Type B pancreatic cell (in vitro differentiated cells): ENCODE data around the gene CEP112. TPM values are rescaled to one million over a fixed set of nuclear protein-coding genes. Genes with fewer than 3 reads are reported as not detected.

ENCODE experiments used
- DNase-seq: peaks from one replicate; pipeline ENCODE4 v3.0.0; 2021; ENCODE audit warnings: mixed read lengths; ENCODE audit not compliant: unreplicated experiment; ENCODE audit errors: extremely low spot score
- H3K27ac Mint-ChIP-seq: 2 replicates; pipeline ENCODE4 v1.8.0; 2021; ENCODE audit warnings: mild to moderate bottlenecking, mixed read lengths
- H3K27me3 Mint-ChIP-seq: 2 replicates; pipeline ENCODE4 v1.8.0; 2021; ENCODE audit warnings: mixed read lengths
- H3K36me3 Mint-ChIP-seq: 2 replicates; pipeline ENCODE4 v1.8.0; 2021; ENCODE audit warnings: mixed read lengths
- H3K4me1 Mint-ChIP-seq: one replicate; pipeline ENCODE4 v1.8.0; 2021; ENCODE audit warnings: mixed read lengths; ENCODE audit not compliant: unreplicated experiment
- H3K4me3 Mint-ChIP-seq: 2 replicates; pipeline ENCODE4 v1.8.0; 2021; ENCODE audit warnings: mild to moderate bottlenecking, mixed read lengths
- H3K9me3 Mint-ChIP-seq: 2 replicates; pipeline ENCODE4 v1.8.0; 2021; ENCODE audit warnings: mixed read lengths
- total RNA-seq: library from RNA; stranded (reverse); gene quantifications from 2 replicates; pipeline ENCODE4 v1.2.1, GENCODE V29; 2021; ENCODE audit warnings: low replicate concordance
- TF ChIP-seq, protein P1 (sequence below): fragments of 200-600 bp; sonication (generic); conservative IDR thresholded peaks from 2 replicates; pipeline ENCODE4 v1.5.0; 2021; ENCODE audit warnings: antibody characterized with exemption, mild to moderate bottlenecking

The CEP112 gene
- total RNA-seq, 1 donor from 2014 or later, result 18.0 TPM

DNA sequence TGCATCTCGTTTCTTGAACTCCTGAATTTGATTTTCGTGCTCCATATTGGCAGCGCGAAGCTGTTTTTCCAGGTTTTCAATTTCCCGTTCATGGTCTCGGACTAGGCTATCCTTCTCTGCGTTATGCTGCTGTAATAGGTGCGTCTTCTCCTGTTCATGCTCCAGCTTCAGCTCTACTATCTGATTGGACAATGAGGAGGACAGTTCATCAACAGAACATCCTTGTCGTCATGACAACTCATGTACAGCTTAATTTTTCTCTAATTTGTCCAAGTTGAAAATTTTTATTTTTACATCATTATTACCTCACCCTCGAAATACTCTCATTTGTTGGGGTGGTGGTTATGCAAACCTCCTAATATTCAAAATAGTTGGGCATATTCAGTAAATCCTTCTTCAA lies 289.8 kb downstream of the CEP112 start:
- H3K4me1 Mint-ChIP-seq, result peaks cover 17% of the 10 kb centered on the region
- H3K36me3 Mint-ChIP-seq, result no peaks in the 10 kb centered on the region
- no peak for DNase-seq
- no peaks in the 10 kb centered on the region for H3K27me3 Mint-ChIP-seq
- H3K4me3 Mint-ChIP-seq, result no peak overlapping the region
- no peak overlapping the region for H3K27ac Mint-ChIP-seq
- no peaks in the 10 kb centered on the region for H3K9me3 Mint-ChIP-seq
- TF ChIP-seq, protein P1, sequence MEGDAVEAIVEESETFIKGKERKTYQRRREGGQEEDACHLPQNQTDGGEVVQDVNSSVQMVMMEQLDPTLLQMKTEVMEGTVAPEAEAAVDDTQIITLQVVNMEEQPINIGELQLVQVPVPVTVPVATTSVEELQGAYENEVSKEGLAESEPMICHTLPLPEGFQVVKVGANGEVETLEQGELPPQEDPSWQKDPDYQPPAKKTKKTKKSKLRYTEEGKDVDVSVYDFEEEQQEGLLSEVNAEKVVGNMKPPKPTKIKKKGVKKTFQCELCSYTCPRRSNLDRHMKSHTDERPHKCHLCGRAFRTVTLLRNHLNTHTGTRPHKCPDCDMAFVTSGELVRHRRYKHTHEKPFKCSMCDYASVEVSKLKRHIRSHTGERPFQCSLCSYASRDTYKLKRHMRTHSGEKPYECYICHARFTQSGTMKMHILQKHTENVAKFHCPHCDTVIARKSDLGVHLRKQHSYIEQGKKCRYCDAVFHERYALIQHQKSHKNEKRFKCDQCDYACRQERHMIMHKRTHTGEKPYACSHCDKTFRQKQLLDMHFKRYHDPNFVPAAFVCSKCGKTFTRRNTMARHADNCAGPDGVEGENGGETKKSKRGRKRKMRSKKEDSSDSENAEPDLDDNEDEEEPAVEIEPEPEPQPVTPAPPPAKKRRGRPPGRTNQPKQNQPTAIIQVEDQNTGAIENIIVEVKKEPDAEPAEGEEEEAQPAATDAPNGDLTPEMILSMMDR, result no peak

- Mint-ChIP-seq H3K4me1 (peaks cover 22% of the 10 kb centered on the region), H3K27me3 (no peaks in the 10 kb centered on the region), H3K4me3 (no peak overlapping the region), H3K36me3 (no peaks in the 10 kb centered on the region), H3K27ac (no peak overlapping the region), H3K9me3 (no peaks in the 10 kb centered on the region)
- TF ChIP-seq, protein P1, result no peak
- no peak for DNase-seq
These were observed 290.5 kb downstream of the CEP112 start for GRCh38 chr17:65901394-65901793.

- H3K27ac Mint-ChIP-seq, result no peak overlapping the region
- H3K9me3 Mint-ChIP-seq, result no peaks in the 10 kb centered on the region
- no peak for DNase-seq
- no peak overlapping the region for H3K4me3 Mint-ChIP-seq
- no peaks in the 10 kb centered on the region for H3K27me3 Mint-ChIP-seq
- peaks cover 22% of the 10 kb centered on the region for H3K4me1 Mint-ChIP-seq
- H3K36me3 Mint-ChIP-seq, result no peaks in the 10 kb centered on the region
- TF ChIP-seq, protein P1, result no peak
These were observed 291.7 kb downstream of the CEP112 start for GRCh38 chr17:65900216-65900615.

DNA sequence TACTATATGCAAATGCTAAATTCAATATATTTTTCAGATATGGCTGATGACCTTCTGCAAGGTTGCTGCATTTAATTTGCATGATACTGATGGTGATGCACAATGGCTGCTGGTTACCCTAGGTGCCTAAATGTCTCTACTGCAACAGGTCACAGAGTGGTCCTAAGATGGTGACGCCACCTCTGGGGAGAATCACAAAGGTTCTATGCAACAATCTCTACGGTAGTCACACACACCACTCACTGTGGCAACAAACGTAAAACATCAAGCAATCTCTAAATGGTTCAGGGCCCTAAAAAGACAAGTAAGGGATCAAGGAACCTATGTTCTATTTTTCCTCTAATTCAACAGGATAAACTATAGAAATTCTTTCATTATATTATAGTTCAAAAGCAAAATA lies 293.3 kb downstream of the CEP112 start:
- H3K27ac Mint-ChIP-seq, result no peak overlapping the region
- H3K27me3 Mint-ChIP-seq, result no peaks in the 10 kb centered on the region
- H3K4me3 Mint-ChIP-seq, result no peak overlapping the region
- H3K4me1 Mint-ChIP-seq, result peaks cover 17% of the 10 kb centered on the region
- no peaks in the 10 kb centered on the region for H3K36me3 Mint-ChIP-seq
- H3K9me3 Mint-ChIP-seq, result no peaks in the 10 kb centered on the region
- DNase-seq, result no peak
- TF ChIP-seq, protein P1, result no peak

DNA sequence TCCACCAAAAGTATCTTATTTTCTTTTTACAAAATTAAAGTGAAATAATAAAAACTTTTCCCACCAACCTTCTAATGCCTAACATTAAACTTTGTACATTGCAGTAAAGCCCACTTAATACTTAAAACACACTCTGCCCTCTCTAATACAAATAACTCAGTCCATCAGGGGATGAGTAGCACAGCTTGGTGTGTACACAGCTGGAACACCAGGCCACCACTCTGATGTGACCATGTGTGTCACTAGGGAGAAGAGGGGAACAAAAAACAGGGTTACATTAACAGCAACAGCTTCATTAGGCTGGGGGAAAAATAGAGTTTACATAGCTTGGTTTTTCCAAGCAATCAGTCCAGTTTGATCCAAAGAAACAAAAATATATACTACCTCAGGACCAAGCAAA lies 295.0 kb downstream of the CEP112 start:
- H3K27me3 Mint-ChIP-seq, result no peaks in the 10 kb centered on the region
- H3K4me1 Mint-ChIP-seq, result peaks cover 5% of the 10 kb centered on the region
- peak overlapping the region; percentile 38 for H3K4me3 Mint-ChIP-seq
- H3K9me3 Mint-ChIP-seq, result no peaks in the 10 kb centered on the region
- no peaks in the 10 kb centered on the region for H3K36me3 Mint-ChIP-seq
- H3K27ac Mint-ChIP-seq, result no peak overlapping the region
- DNase-seq, result no peak
- TF ChIP-seq, protein P1, result no peak

DNA sequence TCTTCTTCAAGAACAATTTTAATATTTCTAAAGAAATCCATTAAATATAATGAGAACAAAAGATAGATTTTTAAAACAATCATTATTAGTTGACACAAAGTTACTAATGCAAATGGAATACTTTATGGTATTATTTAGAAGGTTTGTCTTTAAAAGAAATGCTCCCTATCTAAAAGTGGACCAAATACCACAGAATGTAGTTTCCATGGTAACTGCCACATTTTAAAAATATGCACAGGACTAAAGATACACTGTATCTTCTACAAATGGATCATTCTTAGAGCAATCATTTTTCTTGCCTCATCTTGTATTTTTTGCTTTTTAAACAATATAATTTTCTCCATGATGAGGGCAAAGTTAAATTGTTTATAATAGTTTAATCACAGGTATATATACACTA lies 296.0 kb downstream of the CEP112 start:
- Mint-ChIP-seq H3K4me3 (no peak overlapping the region), H3K27me3 (no peaks in the 10 kb centered on the region), H3K27ac (no peak overlapping the region), H3K36me3 (no peaks in the 10 kb centered on the region), H3K4me1 (peaks cover 5% of the 10 kb centered on the region), H3K9me3 (no peaks in the 10 kb centered on the region)
- no peak for DNase-seq
- TF ChIP-seq, protein P1, result no peak
